ENCODE results near the gene TBC1D10A.
A peak's percentile ranks its signal among the peaks of the same experiment; 100 is the strongest.
"Not testable (repeated sequence)": the region's sequence is repeated elsewhere in the genome, so short reads cannot be mapped to it uniquely, and the experiment has no call there.

The TBC1D10A gene

DNA sequence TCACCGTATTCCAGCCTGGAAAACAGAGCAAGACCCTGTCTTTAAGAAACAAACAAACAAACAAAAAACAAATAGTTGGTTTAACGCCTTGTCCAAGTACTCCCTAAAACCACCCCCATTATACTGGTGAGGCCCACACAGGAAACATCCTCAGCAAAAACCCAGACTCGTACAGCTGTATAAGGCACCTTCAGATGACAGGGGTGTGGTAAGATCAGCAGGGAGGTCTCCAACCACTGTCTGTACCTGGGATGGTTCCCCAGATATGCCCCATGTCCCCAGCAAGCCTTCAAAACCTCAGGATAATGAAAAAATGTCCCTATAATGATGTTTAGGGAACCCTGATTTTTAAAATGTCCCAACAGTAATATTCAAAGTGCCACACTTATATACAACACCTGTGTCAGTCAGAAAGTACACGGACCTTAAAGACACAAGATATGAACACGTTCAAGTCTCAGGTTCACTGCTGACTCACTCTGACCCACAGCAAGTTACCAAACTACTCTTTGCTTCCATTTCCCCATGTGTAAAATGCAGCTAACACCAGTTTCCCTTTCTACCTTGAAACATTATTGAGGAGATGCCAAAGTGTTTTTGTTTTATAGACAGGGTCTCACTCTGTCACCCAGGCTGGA is 20.6 kb upstream of the TBC1D10A start:
- DNase-seq (ENCODE audit: low spot score), result no peak

DNA sequence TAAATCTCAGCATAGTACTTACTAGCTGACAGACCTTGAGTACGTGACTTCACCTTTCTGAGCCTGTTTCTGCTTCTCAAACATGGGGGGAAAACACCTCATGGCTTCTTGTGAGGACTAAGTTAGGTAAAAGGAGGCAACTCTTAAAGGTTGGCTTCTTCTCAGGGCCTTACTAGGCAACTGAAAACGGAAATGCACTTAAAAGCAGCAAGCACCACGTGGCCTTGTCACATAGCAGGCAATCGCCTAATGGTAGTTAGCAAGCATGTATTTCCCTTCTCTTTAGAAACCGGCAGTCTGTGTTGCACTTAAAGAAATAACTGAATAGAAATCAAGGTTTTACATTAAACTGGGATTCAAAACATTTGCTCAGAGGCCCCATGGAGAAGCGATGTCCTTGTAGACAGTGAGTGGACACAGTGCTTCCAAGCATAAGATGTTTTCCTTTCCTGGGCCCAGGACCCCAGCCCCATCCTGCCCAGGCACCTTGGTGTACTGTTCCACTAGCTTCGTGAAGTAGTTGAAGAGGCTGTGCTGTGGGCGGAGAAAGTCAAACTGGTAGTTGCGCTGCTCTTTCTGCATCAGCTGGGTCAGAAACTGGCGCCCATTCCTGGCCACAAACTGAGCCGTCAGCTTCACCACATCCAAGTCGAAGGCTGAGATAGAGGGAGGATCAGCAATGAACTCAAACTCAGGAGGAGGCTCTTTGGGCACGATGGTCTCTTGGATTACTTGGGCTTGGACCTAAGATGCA is 17.9 kb upstream of the TBC1D10A start:
- DNase-seq (ENCODE audit: low spot score), result no peak

DNA sequence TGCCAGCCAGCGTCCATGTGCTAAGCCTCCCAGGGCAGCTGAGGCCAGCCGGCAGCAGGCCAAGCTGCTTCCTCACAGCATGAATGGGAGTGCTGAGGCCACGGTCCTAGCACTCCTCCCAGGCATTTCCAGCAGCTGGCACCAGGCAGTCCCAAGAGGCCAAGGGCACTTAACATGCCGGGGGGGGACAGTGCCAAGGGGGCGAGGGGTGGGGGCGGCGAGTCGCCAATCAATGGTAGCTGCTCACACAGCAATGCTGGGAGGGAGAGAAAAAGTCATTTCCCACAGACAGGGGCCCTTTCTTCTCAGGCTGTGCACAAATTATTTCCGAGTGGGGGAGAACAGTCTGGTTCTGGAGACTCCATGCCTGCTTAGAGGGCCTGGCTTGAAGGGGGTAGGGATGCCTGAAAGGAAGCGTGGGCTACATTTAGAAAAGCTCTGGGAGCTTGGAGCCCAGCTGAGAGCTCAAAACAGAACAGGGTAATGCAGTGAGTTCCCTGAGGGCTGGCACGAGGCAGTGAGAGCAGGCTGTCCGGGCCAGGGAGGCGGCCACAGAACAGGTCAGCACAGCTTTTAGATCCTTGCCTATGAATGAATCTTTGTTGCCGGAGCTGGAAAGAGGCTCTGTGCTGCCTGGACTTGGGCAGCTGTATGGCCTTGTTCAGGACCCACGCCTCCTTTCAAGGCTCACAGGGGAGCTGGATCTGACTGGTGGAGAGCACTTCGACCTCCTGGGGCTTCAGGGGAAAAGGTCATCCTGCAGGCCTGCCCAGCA is 14.4 kb upstream of the TBC1D10A start:
- DNase-seq (ENCODE audit: low spot score), result no peak

DNA sequence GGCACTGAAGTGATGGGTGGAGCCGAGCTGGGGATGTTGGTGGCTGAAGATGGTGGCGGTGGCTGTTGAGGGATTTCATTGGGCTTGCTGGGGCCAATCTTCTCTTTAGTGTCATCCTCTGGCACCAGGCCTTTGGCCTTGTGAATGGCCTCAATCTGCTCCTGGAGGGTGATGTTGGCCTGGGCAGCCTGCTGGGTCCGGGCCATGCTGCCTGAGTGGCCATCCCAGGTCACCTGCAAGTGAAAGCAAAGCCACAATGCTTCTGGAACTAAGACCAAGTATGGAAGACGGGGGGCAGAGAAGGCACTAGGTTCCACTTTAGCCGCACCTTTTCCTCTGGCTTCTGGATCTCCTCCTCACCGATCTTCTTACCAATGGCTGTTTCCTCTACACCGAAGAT is 12.1 kb upstream of the TBC1D10A start:
- DNase-seq (ENCODE audit: low spot score), result no peak

DNA sequence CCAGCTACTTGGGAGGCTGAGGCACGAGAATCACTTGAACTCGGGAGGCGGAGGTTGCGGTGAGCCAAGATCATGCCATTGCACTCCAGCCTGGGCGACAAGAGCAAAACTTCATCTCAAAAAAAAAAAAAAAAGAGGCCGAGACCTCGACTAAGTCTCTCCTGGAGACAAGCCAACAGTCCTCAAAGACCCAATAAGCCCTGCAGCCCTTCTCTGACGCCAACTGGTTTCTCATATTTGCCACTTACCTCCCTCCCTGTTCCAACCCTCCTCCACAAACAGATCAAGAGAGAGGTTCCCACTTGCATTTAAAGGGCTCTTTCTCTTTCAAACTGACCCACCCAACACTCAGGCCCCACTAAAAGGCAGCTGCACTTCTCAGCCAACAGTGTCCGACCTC is 11.6 kb upstream of the TBC1D10A start:
- DNase-seq (ENCODE audit: low spot score), result not testable (repeated sequence)

DNA sequence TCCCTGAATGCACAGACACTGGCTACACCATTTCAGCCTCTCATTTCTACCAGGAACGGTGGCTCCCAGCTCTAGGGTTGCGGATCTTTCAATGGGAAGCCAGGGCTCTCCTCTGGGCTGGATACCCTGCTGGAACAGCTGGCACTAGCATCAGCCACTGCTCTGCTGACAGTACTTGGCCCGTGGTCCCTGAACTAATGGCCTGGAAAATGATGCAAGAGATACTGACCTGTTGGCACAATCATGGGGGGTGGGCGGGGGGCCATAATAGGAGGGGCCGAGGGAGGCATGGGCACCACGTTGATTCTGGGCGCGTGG is 10.7 kb upstream of the TBC1D10A start:
- no peak for DNase-seq (ENCODE audit: low spot score)

DNA sequence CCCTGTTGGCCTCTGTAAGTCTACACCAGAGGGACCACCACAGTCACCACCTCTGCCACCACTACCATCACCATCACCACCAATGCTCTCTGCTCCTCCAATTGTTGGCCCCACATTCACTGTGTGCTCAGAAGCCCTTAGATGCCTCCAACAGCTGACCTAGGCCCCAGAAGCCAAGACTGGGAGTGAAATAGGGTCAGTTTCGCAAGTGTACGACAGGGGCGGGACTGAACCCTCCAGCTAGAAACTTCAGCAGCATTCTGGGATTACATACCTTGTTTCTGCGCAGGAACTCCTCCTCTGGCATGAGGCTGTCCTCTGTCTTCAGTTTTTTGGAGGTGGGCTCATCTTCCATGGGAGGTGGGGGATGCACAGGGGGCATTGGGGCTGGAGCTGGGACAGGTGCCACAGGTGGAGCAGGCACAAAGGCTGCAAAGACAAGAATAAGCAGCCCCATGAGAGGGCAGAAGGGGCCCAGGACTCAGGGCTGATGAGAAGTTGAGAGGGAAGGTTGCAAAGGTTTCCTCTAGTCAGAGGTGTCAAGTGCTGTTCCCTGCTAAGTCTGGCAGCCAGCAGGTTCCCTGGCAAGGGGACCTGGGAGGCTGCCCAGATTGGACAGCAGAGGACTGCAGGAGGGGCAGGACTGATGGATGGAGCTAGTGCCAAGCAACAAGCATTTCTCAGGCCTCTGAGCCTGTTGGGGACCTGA is 10.2 kb upstream of the TBC1D10A start:
- no peak for DNase-seq (ENCODE audit: low spot score)

DNA sequence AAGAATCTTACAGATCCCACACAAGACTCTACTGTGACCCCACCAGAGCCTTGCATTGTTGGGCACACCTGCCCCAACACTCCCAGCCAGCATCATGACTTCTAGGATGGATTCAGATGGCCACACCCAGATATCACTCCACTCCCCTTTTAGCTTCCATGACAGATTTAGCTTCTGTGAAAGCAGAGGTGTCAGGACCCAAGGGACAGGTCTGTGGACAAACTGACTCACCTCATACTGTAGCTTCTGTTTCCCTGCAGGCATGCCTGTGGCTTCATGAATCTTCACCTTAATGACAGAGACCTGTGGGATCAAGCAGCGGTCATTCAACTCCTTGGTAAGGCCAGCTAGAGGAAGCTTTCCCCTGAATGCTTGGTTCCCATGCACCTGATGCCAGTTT is 8.5 kb upstream of the TBC1D10A start:
- DNase-seq (ENCODE audit: low spot score), result no peak

DNA sequence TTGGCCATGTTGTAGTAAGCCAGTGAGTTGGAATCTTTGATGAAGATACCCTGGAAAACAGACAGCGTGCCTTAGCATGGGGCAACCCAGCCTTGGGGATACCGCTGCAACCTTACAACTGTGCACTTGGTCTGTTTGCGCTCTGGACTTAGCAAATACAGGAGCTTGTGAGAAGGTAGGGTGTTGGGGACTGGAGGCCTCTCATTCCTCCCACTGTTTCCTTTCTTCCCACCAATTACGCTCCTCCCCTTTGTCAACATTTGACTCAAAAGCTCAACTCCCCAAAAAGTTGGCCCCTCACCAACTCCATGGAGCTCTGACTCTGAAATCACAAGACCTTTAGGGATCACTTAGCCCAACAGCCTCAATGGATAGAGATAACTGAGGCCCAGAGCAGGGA is 7.9 kb upstream of the TBC1D10A start:
- DNase-seq (ENCODE audit: low spot score), result no peak

DNA sequence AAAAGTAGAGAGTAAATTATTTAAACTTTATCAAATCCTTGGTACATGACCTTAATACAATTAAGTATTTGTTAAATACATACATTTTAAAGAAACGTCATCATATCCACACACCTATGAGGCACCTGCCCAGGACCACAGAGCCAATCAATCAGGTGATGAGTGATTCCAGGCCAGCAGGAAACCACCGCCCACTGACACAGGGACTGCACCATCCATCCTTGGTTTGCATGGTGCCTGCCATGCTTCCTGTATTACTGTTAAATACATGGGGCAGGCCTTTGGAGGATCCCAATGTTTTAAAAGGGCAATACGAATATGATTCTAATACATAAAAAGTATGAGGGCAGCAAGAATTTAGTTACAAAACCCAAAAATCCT is 7.0 kb upstream of the TBC1D10A start:
- DNase-seq (ENCODE audit: low spot score), result no peak

DNA sequence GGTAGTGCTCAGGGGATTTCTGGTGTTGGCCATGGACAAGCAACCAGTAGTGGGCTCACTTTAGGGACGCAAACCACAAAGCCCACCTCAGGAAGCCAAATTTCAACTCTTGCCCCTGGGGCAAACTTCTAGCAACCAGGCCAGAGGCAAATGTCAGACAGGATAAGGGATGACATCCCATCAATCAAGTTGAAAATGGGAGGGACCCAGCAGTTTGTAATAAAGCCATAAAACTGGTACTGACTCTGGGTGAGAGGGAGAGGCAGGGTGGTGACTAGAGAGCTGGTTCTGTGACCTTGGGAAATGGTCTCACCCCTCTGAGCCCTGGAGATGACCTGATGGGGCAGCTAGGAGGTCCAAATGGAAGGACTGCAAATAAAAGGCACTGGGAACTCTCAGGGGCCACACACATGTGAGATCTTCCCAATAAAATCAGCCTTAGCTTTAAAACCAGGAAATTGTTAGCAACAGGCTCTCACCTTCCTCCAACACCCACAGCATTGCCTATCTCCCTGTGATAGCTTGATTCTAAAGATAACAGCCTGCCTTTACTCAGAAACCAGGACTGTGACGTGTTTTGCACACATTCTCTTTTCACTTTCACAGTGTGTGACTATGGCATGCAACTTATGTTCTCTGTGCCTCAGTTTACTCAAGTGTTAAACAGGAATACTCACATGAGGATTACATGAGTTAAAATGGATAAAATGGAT is 6.4 kb upstream of the TBC1D10A start:
- DNase-seq (ENCODE audit: low spot score), result no peak

DNA sequence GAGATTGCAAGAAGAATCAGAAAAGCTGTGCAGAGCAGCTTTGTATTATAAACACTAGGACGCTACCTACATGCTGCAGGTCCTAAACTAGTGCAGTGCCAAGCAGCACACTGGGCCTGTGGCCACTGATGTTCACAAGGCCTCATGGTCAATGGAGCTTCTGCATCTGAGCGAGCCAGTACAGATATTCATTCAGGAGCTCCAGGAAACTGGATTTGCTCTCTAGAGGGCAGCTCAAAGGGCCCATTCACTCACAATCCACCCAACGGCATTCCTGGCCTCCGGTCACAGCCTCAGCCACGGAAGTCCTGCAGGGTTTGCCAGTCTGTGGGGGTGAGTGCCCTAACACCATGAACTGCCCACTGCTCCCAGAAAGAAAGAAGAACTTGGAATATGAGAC is 5.8 kb upstream of the TBC1D10A start:
- no peak for DNase-seq (ENCODE audit: low spot score)

DNA sequence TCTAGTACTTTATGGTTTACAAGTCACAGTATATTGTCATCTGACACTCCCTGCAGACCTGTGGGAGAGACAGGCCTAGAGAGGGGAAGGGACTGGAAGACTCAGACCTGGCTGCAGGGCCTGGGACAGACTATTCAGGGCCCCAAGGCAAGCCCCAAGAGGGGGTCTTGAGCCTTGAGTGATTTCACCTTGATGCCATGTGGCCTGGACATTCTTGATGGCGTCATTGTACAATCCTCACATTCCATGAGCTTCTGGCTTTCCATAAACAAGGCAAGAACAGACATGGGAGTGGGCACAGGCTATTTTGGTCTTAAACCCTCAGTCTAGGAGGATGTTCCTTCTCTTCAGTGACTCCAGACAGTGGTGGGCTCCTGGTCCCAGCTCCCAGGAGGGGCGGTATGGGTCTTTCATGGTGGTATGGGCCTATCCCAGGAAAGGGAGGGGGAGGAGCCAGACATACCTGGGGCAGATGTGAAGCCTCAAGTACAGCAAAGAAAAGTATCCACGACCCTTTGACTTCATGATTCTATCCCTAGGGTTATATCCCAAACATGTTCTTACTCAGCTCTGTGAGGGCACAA is 1.8 kb upstream of the TBC1D10A start:
- no peak for DNase-seq (ENCODE audit: low spot score)

DNA sequence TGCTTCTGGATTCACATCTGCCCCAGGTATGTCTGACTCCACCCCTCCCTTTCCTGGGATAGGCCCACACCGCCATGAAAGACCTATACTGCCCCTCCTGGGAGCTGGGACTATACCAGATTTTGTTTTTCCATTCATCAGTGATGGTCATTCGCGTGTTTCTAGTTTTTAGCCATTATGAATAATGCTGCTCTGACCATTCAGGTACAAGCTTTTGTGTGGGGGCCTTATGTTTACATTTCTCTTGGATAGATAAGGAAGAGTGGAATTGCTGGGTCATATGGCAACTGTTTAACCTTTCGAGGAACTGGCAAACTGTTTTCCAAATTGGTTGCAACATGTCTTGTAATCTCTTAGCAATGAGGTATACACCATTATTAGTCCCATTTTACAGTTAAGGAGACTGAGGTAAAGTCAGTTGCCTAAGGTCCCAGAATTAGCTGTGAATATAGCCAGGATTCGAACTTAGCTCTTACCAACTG is 1.2 kb upstream of the TBC1D10A start:
- DNase-seq (ENCODE audit: low spot score), result no peak

DNA sequence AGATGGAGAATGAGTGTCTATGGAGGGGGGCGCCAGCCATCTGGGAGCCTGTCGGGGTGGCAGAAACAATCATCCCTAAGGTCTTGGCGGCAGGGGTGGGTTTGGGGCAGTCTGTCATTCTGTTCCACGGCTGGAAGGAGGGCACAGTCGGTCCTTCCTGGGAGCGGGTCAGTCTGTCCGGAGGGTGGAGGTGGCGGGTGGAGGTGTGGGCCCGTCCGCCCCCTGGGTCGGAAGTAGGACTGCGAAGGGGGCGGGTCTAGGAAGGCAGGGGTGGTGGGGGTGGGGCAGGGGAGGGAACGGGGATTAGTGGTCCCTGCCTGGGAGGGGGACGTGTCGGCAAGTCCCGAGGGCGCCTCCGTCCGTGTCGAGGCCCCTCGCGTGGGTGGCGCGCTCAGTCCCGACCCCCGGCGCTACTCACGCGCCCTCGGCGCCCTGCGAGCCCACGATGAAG is 461 bp downstream of the TBC1D10A start:
- no peak for DNase-seq (ENCODE audit: low spot score)

DNA sequence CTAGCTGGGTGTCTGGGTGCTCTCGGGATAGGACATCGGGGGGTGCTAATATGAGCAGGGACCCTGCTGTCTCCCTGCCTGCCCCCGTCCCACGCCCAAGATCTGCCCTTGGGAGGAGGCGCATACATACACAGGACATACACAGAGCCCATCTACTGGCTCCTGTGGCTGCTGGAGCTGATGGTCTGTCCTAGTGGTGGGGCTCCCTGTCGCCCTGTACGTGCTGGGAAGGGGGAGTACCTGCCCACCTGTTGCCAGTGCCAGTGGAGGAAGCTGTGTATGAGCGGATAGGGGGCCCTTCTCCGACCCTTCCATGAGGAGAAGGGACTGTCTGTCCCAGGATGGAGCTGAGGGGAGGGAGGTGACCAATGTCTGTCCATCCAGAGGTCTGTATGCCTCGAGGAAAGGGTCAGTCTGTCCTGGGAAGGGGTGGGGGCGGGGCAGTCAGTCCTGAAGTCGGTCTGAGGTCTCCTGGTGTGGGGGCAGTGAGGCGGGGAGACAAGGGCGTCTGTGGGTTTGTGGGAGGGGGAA is 952 bp downstream of the TBC1D10A start:
- no peak for DNase-seq (ENCODE audit: low spot score)

DNA sequence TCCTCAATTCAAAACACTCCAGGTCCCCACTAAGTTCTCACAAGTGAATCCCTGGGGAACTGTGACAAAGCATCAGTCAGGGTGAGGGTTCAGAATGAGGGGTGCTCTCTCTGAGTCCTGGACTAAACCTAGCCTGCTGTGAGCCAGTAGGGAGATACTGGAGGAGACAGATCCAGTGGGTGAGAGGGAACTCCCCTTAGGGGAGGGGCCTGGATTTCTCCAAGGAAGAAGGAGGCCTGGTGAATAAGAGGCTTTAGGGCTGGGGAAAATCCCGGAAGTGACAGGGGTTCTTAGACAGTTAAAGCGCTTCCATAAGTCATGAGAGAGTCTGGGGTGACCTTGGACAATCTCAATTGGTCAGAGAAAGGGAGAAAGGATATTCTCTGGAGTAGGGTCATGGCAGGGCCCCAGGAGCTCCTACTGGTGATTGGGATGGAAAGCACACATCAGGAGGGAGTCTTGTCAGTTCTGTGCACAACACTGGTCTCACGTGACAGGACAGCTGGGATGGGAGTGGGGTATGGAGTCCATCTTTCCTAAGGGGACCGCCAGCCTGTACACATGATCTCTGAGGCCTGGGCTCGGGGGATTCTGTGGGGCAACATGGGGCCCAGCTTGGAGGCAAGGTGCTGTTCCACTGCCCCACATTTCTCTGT is 1.5 kb downstream of the TBC1D10A start:
- peak; percentile 91 for DNase-seq (ENCODE audit: low spot score)

DNA sequence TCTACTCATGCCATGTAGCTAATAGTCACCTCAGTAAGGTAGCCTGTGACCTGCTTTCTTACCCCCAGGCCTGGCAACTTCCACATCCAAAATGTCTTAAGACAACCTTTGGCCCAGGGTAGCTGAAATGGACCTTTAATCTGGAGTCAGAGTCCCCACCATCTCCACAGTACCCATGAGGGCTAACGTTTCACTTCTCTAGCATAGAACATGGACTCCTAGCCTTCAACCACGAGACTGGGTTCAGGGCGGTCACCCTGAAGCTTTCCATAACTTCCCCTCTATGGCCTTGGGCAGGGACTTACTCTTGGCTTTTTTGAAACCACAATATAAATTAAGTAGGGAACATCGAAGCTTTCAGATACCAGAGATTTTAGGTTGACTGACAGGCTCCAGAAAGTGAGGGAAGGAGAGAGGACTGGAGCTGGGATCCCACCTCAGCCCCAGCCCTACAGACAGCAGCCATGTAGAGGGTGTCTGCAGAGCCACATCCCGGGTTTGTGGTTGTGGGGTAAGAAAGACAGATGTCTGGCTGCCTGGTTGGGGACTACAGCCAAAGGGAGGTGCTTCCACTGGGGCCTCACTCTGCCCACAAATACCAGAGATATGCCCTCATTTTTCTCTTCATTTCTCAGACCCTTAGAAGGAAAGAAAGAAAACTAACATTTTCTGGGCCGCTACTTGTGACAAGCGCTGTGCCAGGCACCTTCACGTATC is 2.6 kb downstream of the TBC1D10A start:
- DNase-seq (ENCODE audit: low spot score), result no peak

DNA sequence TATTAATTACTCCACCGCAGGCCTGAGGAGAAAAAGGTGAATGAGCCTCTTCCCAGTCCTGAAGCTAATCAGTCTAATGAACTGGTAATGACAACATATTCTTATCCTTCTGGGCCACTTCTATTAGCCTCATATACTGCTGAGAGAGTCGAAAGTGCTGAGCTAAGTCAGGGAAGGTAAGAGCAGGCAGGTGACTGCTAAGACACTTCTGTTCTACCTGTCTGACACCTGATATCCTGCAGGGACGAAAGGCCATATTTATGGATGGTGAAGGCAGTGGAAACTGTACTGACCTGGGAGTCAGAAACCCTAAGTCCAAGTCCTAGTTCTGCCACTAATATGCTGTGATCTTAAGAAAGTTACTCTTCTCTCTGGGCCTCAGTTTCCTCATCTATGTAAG is 3.5 kb downstream of the TBC1D10A start:
- DNase-seq (ENCODE audit: low spot score), result no peak

DNA sequence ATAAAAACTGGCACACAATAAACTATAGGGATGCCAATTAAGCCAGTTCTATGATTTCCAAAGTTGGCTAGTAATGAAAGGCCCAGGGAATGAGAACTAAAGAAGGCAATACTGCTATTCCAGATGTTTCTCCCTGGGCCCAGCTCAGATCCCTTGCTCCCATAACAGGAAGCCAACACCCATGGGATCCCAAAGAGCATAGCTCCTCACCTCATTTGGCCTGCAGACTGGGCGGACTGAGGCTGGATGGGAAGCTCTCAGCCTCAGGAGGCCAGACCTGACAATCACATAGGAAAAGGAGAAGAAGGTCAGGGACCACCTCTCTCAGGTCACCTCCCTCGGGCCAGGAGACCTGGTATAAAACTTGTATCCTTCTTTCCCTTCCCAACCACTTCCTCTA is 5.3 kb downstream of the TBC1D10A start:
- DNase-seq (ENCODE audit: low spot score), result no peak

Measured in hepatic stellate cell (primary cell).